ENCODE data around the gene POLR3GL.

POLR3GL gene

GRCh38 chr1:145946477-145946986, 18.0 kb upstream of the POLR3GL start:
- intact Hi-C loops (cut with DNase I): no loop called here

DNA sequence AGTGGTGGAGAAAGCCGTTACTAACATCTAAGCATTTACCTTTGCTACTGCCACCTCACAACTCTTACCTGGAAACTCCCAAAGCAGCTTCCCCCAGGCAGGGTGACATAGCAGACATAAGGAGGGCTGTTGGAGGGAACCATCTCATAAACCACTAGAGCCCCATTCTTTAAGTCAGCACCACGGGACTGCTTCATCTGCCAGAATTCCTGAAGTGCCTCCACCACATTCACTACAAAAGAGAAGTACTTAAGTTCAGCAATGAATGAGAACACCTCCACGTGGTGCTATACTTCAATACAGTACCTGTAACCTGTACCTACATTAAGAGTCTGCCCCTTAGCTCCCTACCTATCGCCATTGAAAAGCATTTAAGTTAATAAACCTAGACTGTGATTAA, 16.9 kb upstream of the POLR3GL start:
- intact Hi-C loops (cut with DNase I): no loop called here
- DNase-seq: no peak

More at GRCh38 chr1:145946477-145946986, 18.0 kb upstream of the POLR3GL start:
- DNase-seq: no peak

DNA sequence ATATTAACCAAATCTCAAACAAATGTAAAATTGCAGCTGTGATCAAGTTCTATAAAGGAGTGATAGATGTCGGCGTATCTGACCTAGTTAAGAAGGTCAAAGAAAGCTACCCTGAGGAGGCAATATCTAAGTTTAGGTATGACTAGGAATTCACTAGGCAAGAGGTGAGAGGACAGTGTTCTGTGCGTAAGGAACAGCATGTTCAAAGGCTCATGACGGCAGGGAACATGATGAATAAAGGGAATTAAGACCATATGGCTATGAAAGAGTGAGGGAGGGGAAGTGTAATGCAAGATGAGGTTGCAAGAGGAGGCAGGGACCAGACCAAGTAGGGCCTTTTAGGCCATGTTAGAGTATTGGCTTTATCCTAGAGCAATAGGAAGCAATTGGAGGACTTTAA, 15.3 kb upstream of the POLR3GL start:
- intact Hi-C loops (cut with DNase I): no loop called here
- DNase-seq: no peak

- no peak for DNase-seq
- intact Hi-C loops (cut with DNase I): no loop called here
Measured at GRCh38 chr1:145951526-145951925, 13.0 kb upstream of the POLR3GL start.

DNA sequence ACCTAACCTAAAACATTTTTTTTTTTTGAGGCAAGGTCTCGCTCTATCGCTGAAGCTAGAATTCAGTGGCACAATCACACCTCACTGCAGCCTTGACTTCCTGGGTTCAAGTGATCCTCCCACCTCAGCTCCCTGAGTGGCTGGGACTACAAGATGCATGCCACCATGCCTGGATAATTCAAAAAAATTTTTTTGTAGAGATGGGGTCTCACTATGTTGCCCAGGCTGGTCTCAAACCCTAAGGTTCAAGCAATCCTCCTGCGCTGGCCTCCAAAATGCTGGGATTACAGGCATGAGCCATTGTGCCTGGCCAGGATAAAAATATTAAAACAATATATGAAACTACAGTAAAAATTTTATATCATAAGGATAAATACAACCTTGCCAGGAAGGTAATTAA, 11.6 kb upstream of the POLR3GL start:
- no peak for DNase-seq
- intact Hi-C loops (cut with DNase I): no loop called here

- intact Hi-C loops (cut with DNase I): no loop called here
- no peak for DNase-seq
Measured at GRCh38 chr1:145953861-145954260, 10.6 kb upstream of the POLR3GL start.

DNA sequence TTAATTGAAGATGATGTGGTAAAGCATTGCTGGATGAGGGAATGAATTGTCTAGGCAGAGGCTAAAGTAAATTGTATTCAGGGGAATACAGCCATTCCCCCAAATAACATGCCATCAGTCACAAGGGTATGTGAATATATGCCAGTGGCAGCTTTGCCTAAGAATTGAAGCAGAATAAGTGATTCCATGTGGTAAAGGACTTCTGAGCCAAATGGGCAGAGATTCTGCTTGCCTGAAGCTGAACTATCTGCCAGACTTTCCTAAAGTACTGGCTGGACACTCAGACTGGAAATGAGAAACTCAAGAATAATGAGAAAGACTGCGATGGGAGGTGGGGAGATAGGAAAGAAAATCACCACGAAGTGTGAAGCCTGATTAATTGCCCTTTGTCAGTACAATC, 9.1 kb upstream of the POLR3GL start:
- intact Hi-C loops (cut with DNase I): loop anchor here (5.0 kb wide), 1 partner anchor 82 kb away; no protein-coding TSS in a partner anchor
- no peak for DNase-seq

DNA sequence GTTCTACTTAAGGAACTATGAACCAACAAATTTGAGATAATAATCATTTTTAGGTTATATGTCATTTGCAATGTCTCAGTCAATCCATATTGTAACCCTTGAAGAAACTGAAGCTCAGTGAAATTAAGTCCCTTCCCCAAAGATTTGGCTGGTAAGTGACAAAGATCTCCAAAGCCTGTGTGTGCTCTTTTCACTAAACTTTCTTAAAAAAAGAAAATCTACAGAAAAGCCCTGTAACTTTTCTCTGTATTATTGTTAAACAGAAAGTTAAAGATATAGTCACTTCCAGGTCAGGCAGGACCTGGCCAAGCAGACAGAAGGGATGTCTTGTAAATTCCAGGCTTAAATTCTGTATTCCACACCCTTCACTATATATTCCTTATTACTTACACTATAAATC, 8.1 kb upstream of the POLR3GL start:
- intact Hi-C loops (cut with DNase I): loop anchor here (2.0 to 5.0 kb wide), 4 partner anchors 30 to 81 kb away; partner anchors contain the start of genes PEX11B and RBM8A
- no peak for DNase-seq

DNA sequence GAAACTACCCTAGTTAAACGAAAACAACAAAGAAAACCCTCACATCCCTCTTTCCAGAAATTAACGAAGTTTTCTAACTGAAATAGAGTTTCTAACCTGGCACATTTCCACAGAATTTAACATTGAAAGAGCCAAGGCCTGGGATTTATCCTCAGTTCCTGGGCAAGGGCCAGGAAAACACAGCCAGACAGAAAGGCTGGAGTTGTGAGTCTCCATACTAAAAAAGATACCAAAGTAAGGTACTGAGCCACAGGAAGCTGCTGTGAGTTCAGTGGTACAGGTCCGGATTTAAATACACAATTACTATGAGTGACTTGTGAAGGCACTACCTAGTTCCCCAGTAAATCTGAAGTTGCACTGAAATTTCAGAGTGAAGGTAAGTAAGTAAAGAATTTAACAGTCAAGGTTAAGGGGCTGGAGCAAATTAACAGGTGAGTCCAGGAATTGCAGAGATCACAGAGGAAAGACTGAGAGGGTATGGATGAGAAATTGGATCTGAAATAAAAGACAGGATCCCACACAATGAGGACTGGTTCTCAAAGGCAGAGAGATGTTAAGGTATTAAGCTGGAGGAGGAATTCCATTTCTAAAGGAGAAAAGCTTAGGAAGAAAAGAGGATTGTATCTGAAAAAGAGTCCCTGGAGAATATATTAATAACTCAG, 7.6 kb upstream of the POLR3GL start:
- intact Hi-C loops (cut with DNase I): loop anchor here (2.0 to 5.0 kb wide), 4 partner anchors 30 to 80 kb away; partner anchors contain the start of genes PEX11B and RBM8A

DNA sequence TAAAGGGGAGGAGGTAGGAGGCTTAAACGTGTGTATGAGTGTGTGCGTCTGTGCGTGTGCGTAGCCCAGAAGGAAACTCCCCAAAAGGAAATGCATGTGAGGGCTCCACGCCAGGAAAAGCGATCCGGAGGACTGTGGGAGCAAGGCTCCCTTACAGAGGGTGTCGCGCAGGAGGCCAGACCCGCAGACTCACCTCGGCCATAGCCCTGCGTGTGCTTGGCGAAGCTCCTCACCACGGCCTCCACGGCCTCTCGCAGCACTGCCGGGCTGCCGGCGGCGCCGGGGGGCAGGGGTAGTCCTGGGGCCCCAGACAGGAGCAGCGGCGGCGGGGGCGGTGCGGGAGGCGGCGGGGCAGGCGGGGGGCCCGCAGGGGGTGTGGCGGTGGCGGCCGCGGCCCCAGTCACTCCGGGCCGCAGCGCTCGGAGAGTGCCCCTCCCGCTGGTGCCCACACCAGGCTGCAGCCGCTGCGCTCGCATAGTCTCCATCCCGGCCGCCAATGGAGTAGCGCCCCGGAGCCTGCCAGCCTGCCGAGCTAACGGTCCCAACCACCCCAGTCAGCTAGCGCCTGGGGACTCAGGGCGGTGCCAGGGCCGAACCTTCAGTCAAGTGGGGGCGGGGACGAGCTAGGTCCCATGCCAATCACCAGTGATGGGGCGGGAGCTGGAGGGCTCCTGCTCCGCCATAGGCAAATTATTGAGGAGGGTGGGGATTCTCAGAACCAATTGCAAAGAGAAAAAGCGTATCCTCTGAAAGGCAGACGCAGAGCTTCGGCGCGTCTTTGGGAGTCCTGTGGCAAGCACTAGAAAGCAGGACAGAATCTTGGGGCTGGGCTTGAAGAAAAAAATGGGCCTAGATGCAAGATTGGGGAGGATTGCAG, 6.8 kb upstream of the POLR3GL start, which contains the start of gene LIX1L:
TSS of gene LIX1L (minus strand) at position 575 of the 877 bp plus-strand sequence. CDS start at position 485, 90 bp downstream.
- intact Hi-C loops (cut with DNase I): loop anchor here (2.0 to 5.0 kb wide), 4 partner anchors 31 to 80 kb away; partner anchors contain the start of genes PEX11B and RBM8A
- DNase-seq: peak; percentile 95 to 99 (median 97)

More for the DNA sequence above, 7.6 kb upstream of the POLR3GL start:
- DNase-seq: no peak

GRCh38 chr1:145958734-145959133, 5.8 kb upstream of the POLR3GL start:
- no peak for DNase-seq
- intact Hi-C loops (cut with DNase I): loop anchor here (5.0 kb wide), 1 partner anchor 79 kb away; no protein-coding TSS in a partner anchor

DNA sequence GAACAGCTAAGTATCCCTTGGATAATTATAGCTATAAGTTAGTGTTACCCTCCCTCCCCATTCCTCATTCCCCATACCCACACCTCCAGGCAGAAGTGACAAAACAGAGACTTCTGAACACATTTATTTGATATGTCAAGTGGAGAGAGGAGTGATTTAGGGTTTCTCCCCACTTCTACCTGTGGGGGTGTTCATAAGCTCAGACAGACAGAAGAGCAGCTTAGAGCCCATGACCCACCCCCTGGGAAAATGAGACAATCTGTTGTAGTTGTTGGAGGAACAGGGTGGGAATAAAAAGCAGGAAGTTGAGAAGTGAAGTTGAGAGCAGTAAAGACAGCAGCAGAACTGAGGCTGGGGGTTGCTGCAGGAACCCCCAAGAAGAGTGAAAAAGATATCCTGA, 5.2 kb upstream of the POLR3GL start:
- intact Hi-C loops (cut with DNase I): loop anchor here (5.0 kb wide), 1 partner anchor 78 kb away; no protein-coding TSS in a partner anchor
- no peak for DNase-seq

- no peak for DNase-seq
- intact Hi-C loops (cut with DNase I): loop anchor here (5.0 kb wide), 1 partner anchor 77 kb away; no protein-coding TSS in a partner anchor
Measured at GRCh38 chr1:145959957-145960467, 4.5 kb upstream of the POLR3GL start.

- DNase-seq: peak; percentile 48 to 95 (median 68)
- intact Hi-C loops (cut with DNase I): no loop called here
Measured at GRCh38 chr1:145960468-145961108, 3.9 kb upstream of the POLR3GL start.

DNA sequence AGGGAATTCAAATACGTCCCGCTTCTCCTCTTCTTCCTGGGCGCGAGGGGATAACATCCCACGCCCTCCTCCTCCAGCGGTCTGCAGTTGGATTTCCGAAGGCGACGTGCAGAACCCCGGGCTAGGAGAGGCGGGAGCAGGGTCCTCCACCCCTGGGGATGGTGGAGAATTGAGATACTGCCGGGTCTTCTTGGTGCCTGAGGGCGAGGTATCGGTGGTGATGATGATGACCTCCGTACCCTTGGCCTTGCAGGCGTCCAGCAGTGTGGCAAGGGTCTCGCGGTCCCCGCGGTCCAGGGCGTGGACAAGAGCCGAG, 3.4 kb upstream of the POLR3GL start:
- no peak for DNase-seq
- intact Hi-C loops (cut with DNase I): no loop called here

GRCh38 chr1:145961425-145962156, 2.9 kb upstream of the POLR3GL start:
- DNase-seq: peak; percentile 53 to 97 (median 78)

GRCh38 chr1:145962157-145963102, 2.1 kb upstream of the POLR3GL start:
- peak; percentile 58 to 96 (median 76) for DNase-seq
- intact Hi-C loops (cut with DNase I): no loop called here

More at GRCh38 chr1:145961425-145962156, 2.9 kb upstream of the POLR3GL start:
- intact Hi-C loops (cut with DNase I): no loop called here

DNA sequence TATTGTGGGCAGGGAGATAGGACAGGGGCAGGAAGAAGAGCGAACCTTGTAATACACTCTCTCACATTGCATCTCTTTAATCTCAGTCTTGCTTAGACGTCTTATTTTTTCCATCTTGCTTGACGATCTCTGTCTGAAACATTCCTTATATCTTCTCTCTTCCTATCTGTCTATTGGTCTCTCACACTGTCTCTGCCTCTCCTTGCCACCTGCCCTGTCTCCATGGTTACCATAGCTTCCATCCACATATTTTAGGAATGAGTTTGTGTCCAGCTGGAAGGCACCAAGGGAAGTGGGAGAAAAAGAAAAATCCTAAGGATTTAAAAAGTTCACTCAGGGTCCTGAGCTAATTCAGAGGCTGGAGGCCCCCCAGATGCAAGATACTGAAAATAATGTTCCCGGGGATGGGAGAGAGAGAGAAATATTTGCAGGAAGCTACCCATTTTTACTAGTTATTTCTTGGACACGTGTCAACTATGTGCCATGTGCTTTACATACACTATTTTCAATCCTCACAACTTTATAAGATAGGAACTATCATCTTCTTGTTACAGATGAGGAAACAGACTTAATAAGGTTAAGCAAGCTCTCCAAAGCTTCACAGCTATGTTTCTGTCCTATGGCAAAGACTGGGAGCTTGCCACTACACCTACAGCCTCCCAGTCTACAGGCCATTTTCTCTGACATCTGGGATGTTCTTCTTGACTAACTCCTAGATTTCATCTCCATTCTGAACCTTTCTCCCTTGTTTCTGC, 1.0 kb upstream of the POLR3GL start:
- intact Hi-C loops (cut with DNase I): no loop called here
- DNase-seq: no peak

Data from posterior cingulate gyrus (tissue), 11 donors.